T-helper 1 cell treated with Interleukin-12 subunit alpha and Interleukin-12 subunit beta and Interleukin-4 antibody, amounts not matched to agents 30 μg/mL and 1 μg/mL, for 36 hours (primary cell): ENCODE data around the gene ITGA7.

Experiments used
- H3K27ac Mint-ChIP-seq: one replicate; pipeline ENCODE4 v1.8.0; 2021; ENCODE audit warnings: mild to moderate bottlenecking, mixed read lengths
- H3K27me3 Mint-ChIP-seq: one replicate; pipeline ENCODE4 v1.8.0; 2021; ENCODE audit warnings: low read depth, mixed read lengths
- H3K36me3 Mint-ChIP-seq: one replicate; pipeline ENCODE4 v1.8.0; 2021; ENCODE audit warnings: low read depth, mixed read lengths
- H3K4me1 Mint-ChIP-seq: one replicate; pipeline ENCODE4 v1.8.0; 2021; ENCODE audit warnings: low read depth, mixed read lengths
- H3K4me3 Mint-ChIP-seq: one replicate; pipeline ENCODE4 v1.8.0; 2021; ENCODE audit warnings: mild to moderate bottlenecking, moderate library complexity, mixed read lengths
- H3K9me3 Mint-ChIP-seq: one replicate; pipeline ENCODE4 v1.8.0; 2021; ENCODE audit warnings: mixed read lengths

The ITGA7 gene

GRCh38 chr12:55707841-55708694, at the start of gene ITGA7:
Gene ITGA7, minus strand, starts transcription at chr12:55707904. Its CDS starts 222 bp downstream, at chr12:55707682.
- Mint-ChIP-seq H3K27ac (no peak within 1 kb of the TSS), H3K9me3 (no peaks in the 10 kb centered on the region), H3K27me3 (peaks cover 71% of the 10 kb centered on the region), H3K4me3 (peak within 1 kb of the TSS; percentile 83), H3K36me3 (no peaks in the 10 kb centered on the region), H3K4me1 (peaks cover 13% of the 10 kb centered on the region)

- H3K4me3 Mint-ChIP-seq = no peak overlapping the region
- H3K36me3 Mint-ChIP-seq = peaks cover 43% of the 10 kb centered on the region
- no peaks in the 10 kb centered on the region for H3K27me3 Mint-ChIP-seq
Observed at GRCh38 chr12:55755246-55755645, 47.5 kb upstream of the ITGA7 start.

GRCh38 chr12:55748230-55748993, 40.7 kb upstream of the ITGA7 start:
- H3K4me3 Mint-ChIP-seq = no peak overlapping the region
- peaks cover 16% of the 10 kb centered on the region for H3K4me1 Mint-ChIP-seq
- H3K9me3 Mint-ChIP-seq = no peaks in the 10 kb centered on the region
- H3K27me3 Mint-ChIP-seq = no peaks in the 10 kb centered on the region
- peaks cover 18% of the 10 kb centered on the region for H3K36me3 Mint-ChIP-seq
- H3K27ac Mint-ChIP-seq = no peak overlapping the region

More at GRCh38 chr12:55755246-55755645, 47.5 kb upstream of the ITGA7 start:
- Mint-ChIP-seq H3K27ac (peak overlapping the region; percentile 1), H3K9me3 (no peaks in the 10 kb centered on the region), H3K4me1 (peaks cover 8% of the 10 kb centered on the region)

- no peak overlapping the region for H3K4me3 Mint-ChIP-seq
- peaks cover 17% of the 10 kb centered on the region for H3K36me3 Mint-ChIP-seq
- no peaks in the 10 kb centered on the region for H3K9me3 Mint-ChIP-seq
- H3K27me3 Mint-ChIP-seq = no peaks in the 10 kb centered on the region
- no peak overlapping the region for H3K27ac Mint-ChIP-seq
- peaks cover 24% of the 10 kb centered on the region for H3K4me1 Mint-ChIP-seq
Observed at GRCh38 chr12:55746913-55747231, 39.2 kb upstream of the ITGA7 start.

- H3K27me3 Mint-ChIP-seq = no peaks in the 10 kb centered on the region
- no peaks in the 10 kb centered on the region for H3K9me3 Mint-ChIP-seq
- H3K36me3 Mint-ChIP-seq = peaks cover 15% of the 10 kb centered on the region
- peak overlapping the region; percentile 28 for H3K27ac Mint-ChIP-seq
- H3K4me1 Mint-ChIP-seq = peaks cover 26% of the 10 kb centered on the region
- peak overlapping the region; percentile 41 for H3K4me3 Mint-ChIP-seq
Observed at GRCh38 chr12:55746174-55746912, 38.6 kb upstream of the ITGA7 start.

- H3K27ac Mint-ChIP-seq = no peak overlapping the region
- no peaks in the 10 kb centered on the region for H3K9me3 Mint-ChIP-seq
- no peaks in the 10 kb centered on the region for H3K27me3 Mint-ChIP-seq
- H3K4me3 Mint-ChIP-seq = peak overlapping the region; percentile 41
- H3K36me3 Mint-ChIP-seq = peaks cover 12% of the 10 kb centered on the region
- H3K4me1 Mint-ChIP-seq = peaks cover 26% of the 10 kb centered on the region
Observed at GRCh38 chr12:55745361-55746173, 37.9 kb upstream of the ITGA7 start.

GRCh38 chr12:55744340-55745030, 36.8 kb upstream of the ITGA7 start:
- H3K36me3 Mint-ChIP-seq = peaks cover 8% of the 10 kb centered on the region
- H3K4me1 Mint-ChIP-seq = peaks cover 26% of the 10 kb centered on the region
- H3K27me3 Mint-ChIP-seq = no peaks in the 10 kb centered on the region
- H3K27ac Mint-ChIP-seq = peak overlapping the region; percentile 13
- H3K9me3 Mint-ChIP-seq = no peaks in the 10 kb centered on the region
- peak overlapping the region; percentile 91 for H3K4me3 Mint-ChIP-seq

- Mint-ChIP-seq H3K27me3 (no peaks in the 10 kb centered on the region), H3K9me3 (no peaks in the 10 kb centered on the region), H3K27ac (peak overlapping the region; percentile 46), H3K4me1 (peaks cover 29% of the 10 kb centered on the region), H3K4me3 (peak overlapping the region; percentile 91), H3K36me3 (peaks cover 6% of the 10 kb centered on the region)
Observed at GRCh38 chr12:55743406-55744339, 36.0 kb upstream of the ITGA7 start.

GRCh38 chr12:55742719-55743405, 35.2 kb upstream of the ITGA7 start, which contains the start of gene GDF11:
Gene GDF11, plus strand, starts transcription at chr12:55743122. Its CDS starts 195 bp downstream, at chr12:55743317.
- Mint-ChIP-seq H3K9me3 (no peaks in the 10 kb centered on the region), H3K4me1 (peaks cover 33% of the 10 kb centered on the region)

GRCh38 chr12:55741931-55742680, 34.4 kb upstream of the ITGA7 start:
- H3K36me3 Mint-ChIP-seq = no peaks in the 10 kb centered on the region
- peak overlapping the region; percentile 84 for H3K4me3 Mint-ChIP-seq
- H3K4me1 Mint-ChIP-seq = peaks cover 41% of the 10 kb centered on the region
- H3K9me3 Mint-ChIP-seq = no peaks in the 10 kb centered on the region
- H3K27ac Mint-ChIP-seq = peak overlapping the region; percentile 57
- H3K27me3 Mint-ChIP-seq = no peaks in the 10 kb centered on the region

More at GRCh38 chr12:55742719-55743405, 35.2 kb upstream of the ITGA7 start, which contains the start of gene GDF11:
- Mint-ChIP-seq H3K36me3 (peaks cover 4% of the 10 kb centered on the region), H3K27me3 (no peaks in the 10 kb centered on the region), H3K4me3 (peak within 1 kb of the TSS; percentile 91), H3K27ac (peak within 1 kb of the TSS; percentile 57)

- Mint-ChIP-seq H3K9me3 (no peaks in the 10 kb centered on the region), H3K27ac (no peak overlapping the region), H3K4me3 (peak overlapping the region; percentile 82), H3K4me1 (peaks cover 26% of the 10 kb centered on the region), H3K36me3 (no peaks in the 10 kb centered on the region), H3K27me3 (no peaks in the 10 kb centered on the region)
Observed at GRCh38 chr12:55739025-55739378, 31.3 kb upstream of the ITGA7 start.
